ENCODE measurements around the gene NACA2. TPM values are rescaled to one million over a fixed set of nuclear protein-coding genes. Genes with fewer than 3 reads are reported as not detected.

The NACA2 gene
- total and polyA plus RNA-seq, 2 of the 4 experiments (the other 2 are of a cell fraction), result not detected

GRCh38 chr17:61597607-61598006 is 6.6 kb upstream of the NACA2 start:
- Histone ChIP-seq H3K4me3 (ENCODE audit: insufficient read depth, low read depth, low read length) (no peak overlapping the region), H2AK5ac (ENCODE audit: low read depth, low read length) (no peak overlapping the region), H2BK15ac (ENCODE audit: low read depth, low read length) (no peak overlapping the region), H3K23ac (ENCODE audit: low read depth, low read length) (no peak overlapping the region), H4K8ac (ENCODE audit: low read depth in 2 of 2, low read length in 2 of 2) (no peak overlapping the region), H2AFZ (replicated peaks; ENCODE audit: low read length, poor library complexity) (no peak overlapping the region), H3K18ac (ENCODE audit: low read depth, low read length) (no peak overlapping the region), H4K20me1 (ENCODE audit: insufficient read depth, low read length) (no peaks in the 10 kb centered on the region), H3K4me2 (ENCODE audit: low read depth, low read length) (no peak overlapping the region), H4K5ac (ENCODE audit: low read depth, low read length) (no peak overlapping the region), H3K36me3 (ENCODE audit: control insufficient read depth, insufficient read depth, low read length) (no peaks in the 10 kb centered on the region), H4K91ac (ENCODE audit: insufficient read depth, low read depth, low read length) (no peak overlapping the region), H3K4ac (ENCODE audit: low read depth, low read length) (no peak overlapping the region), H3K14ac (replicated peaks; ENCODE audit: low read depth, low read length) (no peak overlapping the region), H2BK120ac (ENCODE audit: low read depth, low read length) (no peak overlapping the region), H3K27ac (ENCODE audit: insufficient read depth, low read length) (no peak overlapping the region), H3K27me3 (ENCODE audit: control insufficient read depth, insufficient read depth, low read length) (peaks cover 45% of the 10 kb centered on the region), H3K56ac (ENCODE audit: extremely low read depth, insufficient read depth, low read length) (no peak overlapping the region), H3K9ac (ENCODE audit: low read depth, low read length) (no peak overlapping the region), H3K79me1 (ENCODE audit: low read depth in 1 of 2, low read length in 2 of 2) (no peaks in the 10 kb centered on the region), H3K4me1 (ENCODE audit: control insufficient read depth, insufficient read depth, low read length) (no peaks in the 10 kb centered on the region), H2BK20ac (ENCODE audit: low read depth, low read length) (no peak overlapping the region), H3K9me3 (ENCODE audit: control insufficient read depth, insufficient read depth, low read length) (no peaks in the 10 kb centered on the region), H2AK9ac (replicated peaks; ENCODE audit: low read depth, low read length, poor library complexity) (no peak overlapping the region), H2BK5ac (ENCODE audit: low read depth, low read length, poor library complexity, severe bottlenecking) (no peak overlapping the region), H3K9me1 (ENCODE audit: insufficient read depth, low read length) (no peaks in the 10 kb centered on the region)
- dilution Hi-C loops (cut with HindIII; ENCODE audit: low sequenced_read_pairs, unreplicated experiment), result no loop called here
- TF ChIP-seq SMC3 (IDR thresholded peaks at IDR 0.05; ENCODE audit: low read depth, low read length) (no peak), CTCF (conservative IDR thresholded peaks at IDR 0.05; ENCODE audit: low read depth, low read length) (no peak), CEBPB (IDR thresholded peaks at IDR 0.05; ENCODE audit: low read depth, low read length) (no peak), MAZ (IDR thresholded peaks at IDR 0.05; ENCODE audit: borderline replicate concordance, low read depth, low read length) (no peak), RAD21 (IDR thresholded peaks at IDR 0.05; ENCODE audit: low read length) (no peak), MAFK (IDR thresholded peaks at IDR 0.05; ENCODE audit: low read depth, low read length) (no peak), POLR2A (IDR thresholded peaks at IDR 0.05; ENCODE audit: low read depth, low read length) (no peak), MXI1 (IDR thresholded peaks at IDR 0.05; ENCODE audit: borderline replicate concordance, low read depth, low read length) (no peak), RCOR1 (IDR thresholded peaks at IDR 0.05; ENCODE audit: insufficient replicate concordance, low read length) (no peak), BHLHE40 (IDR thresholded peaks at IDR 0.05; ENCODE audit: low read depth, low read length) (no peak), USF2 (IDR thresholded peaks at IDR 0.05; ENCODE audit: low read depth, low read length) (no peak), FOS (IDR thresholded peaks at IDR 0.05; ENCODE audit: low read depth, low read length) (no peak), NFE2L2 (IDR thresholded peaks at IDR 0.05; ENCODE audit: low read depth, low read length) (no peak), ELK1 (IDR thresholded peaks at IDR 0.05; ENCODE audit: borderline replicate concordance, low read depth, low read length) (no peak), CHD1 (IDR thresholded peaks at IDR 0.05; ENCODE audit: low read depth, low read length) (no peak)
- ChIA-PET CTCF (no interaction called here), POLR2A (ENCODE audit: unreplicated experiment) (interaction anchor here (0.6 kb wide), 1 partner anchor 23 kb away, joined by 3 read pairs; no protein-coding TSS in a partner anchor)
- no peak for ATAC-seq (ENCODE audit: low read depth)
- intact Hi-C loops (cut with micrococcal nuclease), result no loop called here
- no peak for DNase-seq
- no CpG with 5 or more reads among the region's 3 CpGs for WGBS, 2 experiments (ENCODE audit: extremely low coverage in 2 of 2, insufficient read length in 1 of 2)
- in situ Hi-C loops (cut with MboI; ENCODE audit: low sequenced_read_pairs), result no loop called here
- BruUV-seq (replicated peaks), result no TSS peak

All from IMR-90 (cell line).